NCI-H748 treated with DMSO at 0.1 percent for 48 hours (cell line): ENCODE measurements around the gene CAMKK2.
"Not testable (repeated sequence)": the region's sequence is repeated elsewhere in the genome, so short reads cannot be mapped to it uniquely, and the experiment has no call there.

Source experiments
- DNase-seq: peaks from one replicate; lab custom pipeline; 2025; lab: John Stamatoyannopoulos, UW

CAMKK2 gene

DNA sequence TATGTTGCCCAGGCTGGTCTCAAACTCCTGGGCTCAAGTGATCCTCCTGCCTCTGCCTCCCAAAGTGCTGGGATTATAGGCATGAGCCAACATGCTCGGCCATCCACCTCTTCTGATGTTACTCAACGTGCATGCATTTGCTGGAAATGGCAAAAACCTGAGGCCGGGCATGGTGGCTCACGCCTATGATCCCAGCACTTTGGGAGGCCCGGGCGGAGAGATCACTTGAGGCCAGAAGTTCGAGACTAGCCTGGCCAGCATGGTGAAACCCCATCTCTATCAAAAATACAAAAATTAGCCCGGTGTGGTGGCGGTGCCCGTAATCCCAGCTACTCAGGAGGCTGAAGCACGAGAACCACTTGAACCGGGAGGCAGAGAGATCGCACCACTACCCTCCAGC lies 1.9 kb upstream of the CAMKK2 start:
- DNase-seq: not testable (repeated sequence)

DNA sequence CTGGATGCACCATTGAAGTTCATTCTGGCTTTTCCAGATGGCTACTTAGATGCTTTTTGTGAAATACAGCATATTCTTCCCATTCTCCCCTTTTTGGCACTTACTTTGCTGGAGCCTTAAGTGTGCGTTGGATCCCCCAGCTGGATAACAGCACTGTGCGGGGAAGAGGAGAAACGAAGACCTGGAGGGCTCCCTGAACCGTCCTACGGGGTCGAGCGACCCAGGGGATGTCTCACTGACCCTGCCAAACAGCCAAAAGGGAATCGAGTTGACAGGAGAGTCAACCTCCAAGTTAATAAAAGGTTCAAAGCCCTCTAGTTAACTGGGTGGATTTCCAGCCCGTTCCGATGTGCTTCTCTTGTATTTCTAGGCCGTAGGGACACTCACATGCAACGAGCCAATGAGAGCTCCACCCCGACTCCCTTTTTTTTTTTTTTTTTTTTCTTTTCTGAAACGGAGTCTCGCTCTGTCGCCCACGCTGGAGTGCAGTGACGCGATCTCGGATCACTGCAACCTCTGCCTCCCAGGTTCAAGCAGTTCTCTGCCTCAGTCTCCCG lies 1.0 kb upstream of the CAMKK2 start:
- no peak for DNase-seq

DNA sequence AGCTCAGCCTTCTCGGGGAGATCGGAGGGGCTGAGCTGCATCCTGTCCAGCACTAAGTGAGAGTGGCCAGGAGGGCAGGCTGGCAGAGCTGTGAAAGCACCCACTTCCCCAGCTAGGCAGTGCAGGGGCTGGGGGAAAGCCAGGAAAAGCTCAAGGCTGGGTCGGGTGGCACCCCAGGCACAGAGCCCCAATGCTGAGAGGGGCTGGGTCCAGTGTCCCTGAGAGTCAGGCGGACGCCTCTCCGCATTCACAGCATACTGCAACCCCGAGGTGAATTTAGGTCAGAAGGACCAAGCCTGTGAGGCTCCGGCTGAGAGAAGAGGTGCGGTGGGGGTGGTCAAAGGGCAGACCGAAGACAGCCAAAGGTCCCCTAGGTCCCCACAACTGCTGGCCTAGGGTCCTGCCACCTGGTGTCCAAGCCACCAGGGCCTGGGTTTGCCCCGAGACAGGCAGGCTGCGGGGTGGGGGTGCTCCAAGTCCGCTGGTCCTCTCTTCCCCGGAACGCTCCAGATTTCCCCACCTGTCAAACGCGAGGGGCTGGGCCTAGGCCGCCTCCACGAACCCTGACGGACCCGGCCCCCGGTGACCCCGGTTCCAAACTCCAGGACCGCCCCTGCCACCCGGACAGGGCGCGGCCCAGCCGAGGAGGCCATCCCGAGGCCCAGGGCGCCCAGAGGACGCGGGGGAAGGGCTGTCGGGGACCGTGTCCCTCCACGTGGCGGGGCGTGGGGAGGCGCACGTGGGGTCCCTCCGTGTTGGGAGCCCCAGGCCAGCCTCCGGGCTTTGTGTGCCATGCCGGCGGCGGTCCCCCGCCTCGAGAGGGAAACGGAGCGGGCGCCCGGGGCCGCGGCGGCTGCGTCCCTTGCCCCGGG lies 527 bp downstream of the CAMKK2 start:
- no peak for DNase-seq

GRCh38 chr12:121295116-121295745 lies 1.3 kb downstream of the CAMKK2 start:
- no peak for DNase-seq

GRCh38 chr12:121294151-121294889 lies 2.2 kb downstream of the CAMKK2 start:
- no peak for DNase-seq

GRCh38 chr12:121293603-121294002 lies 2.9 kb downstream of the CAMKK2 start:
- DNase-seq: no peak

- no peak for DNase-seq
Observed at GRCh38 chr12:121290410-121290809, 6.1 kb downstream of the CAMKK2 start.

DNA sequence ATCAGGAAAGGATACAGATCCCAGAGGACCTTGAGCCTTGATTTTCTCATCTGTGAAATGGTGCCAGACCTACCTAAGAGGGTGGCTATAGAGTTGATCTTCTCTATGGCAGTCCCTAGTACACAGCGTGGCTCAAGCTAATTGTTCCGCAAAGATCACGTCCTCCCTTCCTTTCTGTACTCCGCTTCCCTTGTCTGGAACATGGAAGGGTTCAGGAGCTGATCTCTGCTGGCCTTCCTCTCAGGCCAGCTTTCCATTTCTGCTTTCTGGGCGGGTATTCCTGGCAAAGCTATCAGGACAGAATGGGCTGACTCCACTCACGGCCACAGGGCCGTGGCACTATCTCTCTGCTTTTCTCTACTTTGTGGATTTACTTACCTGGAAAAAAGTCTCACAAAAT lies 6.5 kb downstream of the CAMKK2 start:
- no peak for DNase-seq

- DNase-seq: no peak
Observed at GRCh38 chr12:121288986-121289385, 7.5 kb downstream of the CAMKK2 start.

GRCh38 chr12:121288158-121288845 lies 8.2 kb downstream of the CAMKK2 start:
- DNase-seq: no peak

DNA sequence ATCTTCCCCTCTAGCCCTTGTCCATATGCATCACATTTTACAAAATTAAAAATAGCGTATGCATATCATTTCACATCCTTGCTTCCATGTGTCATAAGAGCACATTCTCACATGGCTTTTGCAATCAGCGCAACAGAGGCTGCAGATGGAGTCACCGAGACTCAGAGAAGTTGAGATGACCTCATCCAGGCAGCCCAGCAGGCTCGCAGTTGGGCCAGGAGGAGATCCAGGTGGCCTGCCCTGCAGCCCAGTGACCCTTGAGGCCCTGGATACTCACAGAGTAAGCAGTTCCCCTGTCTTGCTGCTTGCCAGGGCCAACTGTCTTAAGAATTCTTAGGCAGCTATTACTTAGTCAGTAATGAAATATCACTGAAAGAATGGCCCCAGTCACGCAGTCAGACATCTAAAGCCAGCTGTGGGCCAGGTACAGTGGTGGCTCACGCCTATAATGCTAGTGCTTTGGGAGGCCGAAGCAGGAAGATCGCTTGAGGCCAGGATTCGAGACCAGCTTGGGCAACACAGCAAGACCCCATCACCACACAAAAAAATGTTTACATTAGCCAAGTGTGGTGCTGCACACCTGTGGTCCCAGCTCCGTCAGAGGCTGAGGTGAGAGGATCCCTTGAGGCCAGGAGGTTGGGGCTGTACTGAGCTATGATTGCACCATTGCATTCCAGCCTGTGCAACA lies 9.1 kb downstream of the CAMKK2 start:
- no peak for DNase-seq

DNA sequence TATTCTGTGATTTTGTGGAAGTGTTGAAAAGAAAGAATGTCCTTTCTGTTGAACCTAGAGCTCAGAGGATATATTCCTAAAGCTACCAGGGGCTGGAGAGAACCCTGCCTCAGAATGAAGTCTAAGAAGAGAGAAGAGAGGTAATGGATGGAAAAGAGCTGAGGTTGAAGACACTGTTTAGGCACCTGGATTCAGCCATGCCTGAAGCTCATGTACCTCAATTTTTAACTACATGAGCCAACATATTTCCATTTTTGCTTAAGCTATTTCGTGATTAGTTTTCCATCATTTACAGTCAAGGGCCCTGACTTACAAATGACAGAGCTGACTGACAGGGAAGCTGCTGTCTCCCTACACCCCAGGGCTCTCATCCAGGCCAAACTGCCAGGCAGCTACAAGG lies 10.7 kb downstream of the CAMKK2 start:
- no peak for DNase-seq

DNA sequence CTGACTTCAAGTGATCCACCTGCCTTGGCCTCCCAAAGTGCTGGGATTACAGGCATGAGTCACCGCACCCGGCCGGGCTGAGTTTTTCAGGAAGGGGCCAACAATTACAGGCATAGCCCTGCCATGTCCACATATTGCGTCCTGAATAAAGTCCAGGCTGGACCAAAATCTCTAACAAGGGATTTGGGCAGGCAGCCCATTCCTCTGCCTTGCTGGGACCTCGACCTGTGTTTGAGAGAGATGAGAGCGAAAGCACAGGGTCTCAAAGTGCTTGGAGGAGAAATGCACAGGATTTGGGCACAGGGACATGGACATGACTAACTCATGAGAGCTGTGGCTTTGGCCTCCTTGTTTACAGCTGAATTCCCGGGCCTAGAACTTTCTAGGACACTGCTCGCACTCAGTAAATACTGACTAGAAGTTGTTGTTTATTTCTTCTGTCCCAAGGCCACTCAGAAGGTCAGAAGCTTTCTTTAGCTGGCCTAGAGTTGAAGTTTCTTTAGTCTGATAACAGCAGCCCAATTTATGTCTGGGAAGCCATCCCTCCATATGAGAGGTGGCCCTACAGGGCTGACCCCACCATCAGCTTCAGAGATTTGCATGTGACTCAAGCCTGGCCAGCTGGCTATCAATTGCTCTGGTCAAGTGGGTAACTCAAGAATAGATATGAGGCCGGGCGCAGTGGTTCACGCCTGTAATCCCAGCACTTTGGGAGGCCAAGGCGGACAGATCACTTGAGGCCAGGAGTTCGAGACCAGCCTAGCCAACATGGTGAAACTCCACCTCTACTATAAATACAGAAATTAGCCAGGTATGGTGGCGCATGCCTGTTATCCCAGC lies 11.7 kb downstream of the CAMKK2 start:
- no peak for DNase-seq

DNA sequence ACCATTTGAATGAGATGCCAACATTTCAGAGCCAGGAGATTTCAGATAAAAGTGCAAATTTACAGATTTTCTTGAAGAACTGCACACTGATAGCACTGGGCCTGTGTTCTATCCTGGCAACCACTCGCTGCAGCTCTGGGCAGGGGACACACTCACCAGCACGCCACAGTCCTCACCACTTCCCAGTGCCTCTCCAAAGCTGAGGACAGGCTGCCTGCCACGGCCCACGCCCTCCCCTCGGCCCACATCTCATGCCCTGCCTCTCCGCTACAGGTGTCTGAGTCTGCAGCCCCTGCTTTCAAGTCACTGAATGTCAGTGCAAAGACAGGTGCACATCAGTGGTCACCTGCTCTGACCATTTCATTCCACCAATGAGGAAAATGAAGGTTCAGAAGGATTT lies 12.7 kb downstream of the CAMKK2 start:
- DNase-seq: no peak

DNA sequence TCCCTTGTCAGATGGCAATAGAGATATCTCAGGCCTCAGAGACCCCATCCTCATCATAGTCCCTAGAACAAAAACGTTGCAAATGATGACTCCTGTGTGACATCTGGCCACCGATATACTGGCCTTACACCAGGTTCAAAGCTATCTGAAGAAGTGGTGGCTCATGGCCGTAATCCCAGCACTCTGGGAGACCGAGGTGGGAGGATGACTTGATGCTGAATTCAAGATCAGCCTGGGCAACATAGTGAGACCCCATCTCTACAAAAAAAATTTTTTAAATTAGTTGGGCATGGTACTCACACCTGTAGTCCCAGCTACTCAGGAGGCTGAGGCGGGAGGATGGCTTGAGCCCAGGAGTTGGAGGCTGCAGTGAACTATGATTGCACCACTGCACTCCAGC lies 13.1 kb downstream of the CAMKK2 start:
- DNase-seq: no peak

- DNase-seq: not testable (repeated sequence)
Observed at GRCh38 chr12:121282910-121283309, 13.6 kb downstream of the CAMKK2 start.

DNA sequence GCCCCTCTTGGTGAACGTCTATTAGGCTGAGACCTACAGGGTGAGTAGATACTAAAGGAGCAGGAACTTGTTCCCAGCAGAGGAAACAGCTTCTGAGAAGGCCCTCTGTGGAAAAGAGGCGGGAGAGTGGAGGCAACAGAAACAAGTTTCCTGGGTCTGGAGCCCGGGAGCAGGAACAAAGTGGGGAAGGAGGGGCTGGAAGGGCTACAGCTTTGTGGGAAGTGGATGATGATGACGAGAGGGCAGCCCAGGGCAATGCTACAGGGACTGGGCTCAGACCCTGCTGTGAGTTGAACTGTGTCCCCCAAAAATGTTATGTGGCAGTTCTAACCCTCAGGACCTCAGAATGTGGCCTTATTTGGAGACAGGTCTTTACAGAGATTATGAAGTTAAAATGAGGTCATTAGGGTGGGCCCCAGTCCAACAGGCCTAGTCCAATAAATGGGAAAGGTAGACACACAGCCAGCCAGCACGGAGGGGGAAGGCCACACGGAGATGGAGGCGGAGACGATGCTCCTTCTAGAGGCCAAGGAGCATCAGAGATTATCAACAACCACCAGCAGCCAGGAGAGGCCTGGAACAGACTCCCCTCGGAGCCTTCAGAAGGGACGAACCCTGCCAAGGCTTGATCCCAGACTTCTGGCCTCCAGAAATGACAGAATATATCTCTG lies 14.3 kb downstream of the CAMKK2 start:
- no peak for DNase-seq

DNA sequence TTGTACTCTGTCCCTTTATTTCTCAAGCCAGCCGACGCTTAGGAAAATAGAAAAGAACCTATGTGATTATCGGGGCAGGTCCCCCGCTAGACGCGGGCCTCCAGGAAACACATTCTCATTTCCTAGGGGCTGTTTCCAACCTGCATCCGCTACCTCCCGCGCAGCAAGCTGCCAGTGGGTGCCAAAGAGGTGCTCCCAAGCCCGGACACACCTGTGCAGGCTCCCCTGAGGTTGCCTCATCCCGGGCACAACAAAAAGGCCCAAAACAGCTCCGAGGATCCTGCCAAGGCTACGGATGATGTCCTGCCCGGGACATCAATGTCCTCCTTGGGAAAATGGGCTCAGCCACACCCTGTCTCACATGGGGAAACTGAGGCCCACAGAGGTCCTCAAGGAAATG lies 15.4 kb downstream of the CAMKK2 start:
- DNase-seq: not testable (repeated sequence)

DNA sequence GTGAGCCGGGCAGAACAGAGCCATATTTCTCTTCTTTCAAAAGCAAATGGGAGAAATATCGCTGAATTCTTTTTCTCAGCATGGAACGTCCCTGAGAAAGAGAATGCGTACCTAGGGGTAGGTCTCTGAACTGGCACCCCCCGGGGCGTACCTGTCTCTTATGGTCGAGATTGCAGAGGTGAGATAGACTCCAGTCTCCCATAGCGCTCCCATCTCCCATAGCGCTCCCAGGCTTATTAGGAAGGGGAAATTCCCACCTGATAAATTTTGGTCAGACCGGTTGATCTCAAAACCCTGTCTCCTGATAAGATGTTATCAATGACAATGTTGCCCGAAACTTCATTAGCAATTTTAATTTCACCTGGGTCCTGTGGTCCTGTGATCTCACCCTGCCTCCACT lies 16.0 kb downstream of the CAMKK2 start:
- not testable (repeated sequence) for DNase-seq

GRCh38 chr12:121279507-121279915 lies 17.0 kb downstream of the CAMKK2 start:
- DNase-seq: no peak
